ENCODE measurements around the gene LRRC47. TPM values are rescaled to one million over a fixed set of nuclear protein-coding genes. Genes with fewer than 3 reads are reported as not detected.

The LRRC47 gene

GRCh38 chr1:3731583-3732433 lies 64.5 kb downstream of the LRRC47 start:
- H3K27me3 ChIP-seq (ENCODE audit: control insufficient read depth, insufficient read depth, low read length): peaks cover 35% of the 10 kb centered on the region
- H3K9me3 ChIP-seq (replicated peaks; ENCODE audit: low read length): no peaks in the 10 kb centered on the region
- H3K4me2 ChIP-seq (ENCODE audit: low read length): no peak overlapping the region
- no peak overlapping the region for H3K4me3 ChIP-seq (ENCODE audit: low read length)
- H3K36me3 ChIP-seq (ENCODE audit: insufficient read depth, low read length): peaks cover 7% of the 10 kb centered on the region
- no peak overlapping the region for H3K9ac ChIP-seq (ENCODE audit: low read depth, low read length)
- H3K4me1 ChIP-seq (ENCODE audit: control insufficient read depth, insufficient read depth, low read length): peaks cover 18% of the 10 kb centered on the region

GRCh38 chr1:3730543-3731247 lies 65.6 kb downstream of the LRRC47 start:
- Histone ChIP-seq H3K27me3 (ENCODE audit: control insufficient read depth, insufficient read depth, low read length) (peaks cover 35% of the 10 kb centered on the region), H3K36me3 (ENCODE audit: insufficient read depth, low read length) (peaks cover 3% of the 10 kb centered on the region), H3K4me2 (ENCODE audit: low read length) (no peak overlapping the region), H3K9me3 (replicated peaks; ENCODE audit: low read length) (no peaks in the 10 kb centered on the region), H3K4me3 (ENCODE audit: low read length) (no peak overlapping the region), H3K4me1 (ENCODE audit: control insufficient read depth, insufficient read depth, low read length) (peaks cover 7% of the 10 kb centered on the region), H3K9ac (ENCODE audit: low read depth, low read length) (no peak overlapping the region)

GRCh38 chr1:3729594-3730542 lies 66.4 kb downstream of the LRRC47 start:
- no peaks in the 10 kb centered on the region for H3K4me1 ChIP-seq (ENCODE audit: control insufficient read depth, insufficient read depth, low read length)
- peaks cover 35% of the 10 kb centered on the region for H3K27me3 ChIP-seq (ENCODE audit: control insufficient read depth, insufficient read depth, low read length)
- peaks cover 3% of the 10 kb centered on the region for H3K36me3 ChIP-seq (ENCODE audit: insufficient read depth, low read length)
- H3K4me3 ChIP-seq (ENCODE audit: low read length): no peak overlapping the region
- H3K4me2 ChIP-seq (ENCODE audit: low read length): no peak overlapping the region
- H3K9me3 ChIP-seq (replicated peaks; ENCODE audit: low read length): no peaks in the 10 kb centered on the region
- H3K9ac ChIP-seq (ENCODE audit: low read depth, low read length): no peak overlapping the region

Small RNA genes lying within 50 kb of the gene (small RNA-seq; reads per million reads assigned to genes)
- gene RF02197: not detected
- gene RN7SL574P: not detected
